Natural killer cell (primary cell): ENCODE results near the gene PRXL2B. TPM values are rescaled to one million over a fixed set of nuclear protein-coding genes. Genes with fewer than 3 reads are reported as not detected.
"Not testable (repeated sequence)": the region's sequence is repeated elsewhere in the genome, so short reads cannot be mapped to it uniquely, and the experiment has no call there.

ENCODE experiments used
- ATAC-seq, 3 donors: fragments of 150-1000 bp in 2 of 3; fragments of 200-7000 bp in 1 of 3; cut with Tn5 transposase; 1 replicate in 1 of 3; 2 replicates in 2 of 3; pipeline ENCODE4 v1.10.0; 2021; ENCODE audit warnings: mild to moderate bottlenecking in 2 of 3, moderate library complexity in 2 of 3
- DNase-seq, 2 donors: peaks; one replicate each; pipeline versions ENCODE4 v3.0.0 to v3.0.0-alpha.2; 2013 to 2021; ENCODE audit warnings: mixed read lengths in 1 of 2
- H3K27ac ChIP-seq: one replicate; pipeline ENCODE4 v1.5.1; 2013; ENCODE audit warnings: mild to moderate bottlenecking, low read length
- H3K27me3 ChIP-seq: one replicate; pipeline ENCODE4 v1.6.1; 2013; ENCODE audit warnings: low read length; ENCODE audit not compliant: control insufficient read depth, insufficient read depth
- H3K36me3 ChIP-seq: one replicate; pipeline ENCODE4 v1.6.1; 2013; ENCODE audit warnings: low read length; ENCODE audit not compliant: control insufficient read depth, insufficient read depth
- H3K4me1 ChIP-seq: one replicate; pipeline ENCODE4 v1.6.1; 2013; ENCODE audit warnings: low read length; ENCODE audit not compliant: control insufficient read depth, insufficient read depth
- H3K4me3 ChIP-seq: one replicate; pipeline ENCODE4 v1.5.1; 2013; ENCODE audit warnings: low read length
- H3K9me3 ChIP-seq: one replicate; pipeline ENCODE4 v1.6.1; 2013; ENCODE audit warnings: low read length; ENCODE audit not compliant: control insufficient read depth, insufficient read depth
- H3K27ac Mint-ChIP-seq, 2 donors: one replicate each; pipeline ENCODE4 v1.8.0; 2022; ENCODE audit warnings: mild to moderate bottlenecking in 2 of 2, mixed read lengths in 2 of 2, moderate library complexity in 1 of 2
- H3K27me3 Mint-ChIP-seq, 2 donors: one replicate each; pipeline ENCODE4 v1.8.0; 2022; ENCODE audit warnings: low read depth in 2 of 2, mixed read lengths in 2 of 2
- H3K36me3 Mint-ChIP-seq: one replicate; pipeline ENCODE4 v1.8.0; 2022; ENCODE audit warnings: mixed read lengths
- H3K4me1 Mint-ChIP-seq, 2 donors: one replicate each; pipeline ENCODE4 v1.8.0; 2022; ENCODE audit warnings: mixed read lengths in 2 of 2
- H3K4me3 Mint-ChIP-seq: one replicate; pipeline ENCODE4 v1.8.0; 2022; ENCODE audit warnings: mild to moderate bottlenecking, moderate library complexity, mixed read lengths
- H3K9me3 Mint-ChIP-seq, 2 donors: one replicate each; pipeline ENCODE4 v1.8.0; 2022; ENCODE audit warnings: mixed read lengths in 2 of 2
- CTCF ChIP-seq: fragments of 200-600 bp; IDR thresholded peaks from one replicate; pipeline ENCODE4 v1.8.0; 2022; ENCODE audit warnings: antibody characterized with exemption
- WGBS: methylation state at CpG from one replicate; pipeline ENCODE4 v1.1.7; 2013; ENCODE audit warnings: missing lambda C conversion rate; ENCODE audit not compliant: insufficient coverage; 5-methylcytosine and 5-hydroxymethylcytosine counted together
- intact Hi-C: fragments of 100-400 bp; cut with micrococcal nuclease; formaldehyde crosslinking; loops from one replicate; pipeline ENCODE4 v1.14.2; 2022
- total RNA-seq, 4 donors: library from RNA; stranded (reverse); fragments of 120-200 nt in 1 of 4; gene quantifications; one replicate each; pipeline versions ENCODE4 v1.2.3 to v1.2.4, GENCODE V29; 2013 to 2022

The PRXL2B gene
- total RNA-seq, 3 donors from 2014 or later (not counting 1 experiment from before 2014, with no cell fraction given), result 11.3 to 15.1 (median 11.6) TPM

DNA sequence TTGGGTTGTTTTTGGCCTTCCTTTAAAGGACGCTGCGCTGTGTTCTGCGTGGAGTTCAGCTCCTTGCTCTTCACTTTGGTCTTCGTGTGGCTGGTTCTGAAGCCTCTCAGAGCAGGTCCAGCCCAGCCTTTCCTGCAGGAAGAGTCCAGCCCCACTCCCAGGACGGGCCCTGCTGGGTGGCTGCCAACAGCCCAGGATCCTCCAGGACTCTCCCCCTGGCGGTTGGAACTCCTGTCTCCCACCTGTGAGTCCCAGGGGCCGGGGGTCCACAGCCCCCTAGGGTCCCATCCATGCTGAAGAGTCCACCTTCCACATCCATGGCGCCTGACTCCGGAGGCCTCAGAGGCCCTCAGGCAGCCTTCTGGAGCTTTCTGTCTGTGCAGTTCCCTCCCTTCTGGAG is 35.0 kb upstream of the PRXL2B start:
- DNase-seq, H3K27me3 ChIP-seq, H3K27me3 Mint-ChIP-seq, H3K36me3 Mint-ChIP-seq, H3K36me3 ChIP-seq, H3K27ac ChIP-seq, H3K9me3 Mint-ChIP-seq, ATAC-seq, H3K9me3 ChIP-seq, H3K4me3 Mint-ChIP-seq, intact Hi-C loops, H3K4me3 ChIP-seq: not testable (repeated sequence)
- peaks cover 51% of the 10 kb centered on the region for H3K4me1 ChIP-seq
- Mint-ChIP-seq H3K4me1 (peaks cover 11 to 48% of the 10 kb centered on the region in 2 donors), H3K27ac (peak overlapping the region; percentile 22 to 50)
- WGBS, result 96% methylated on average over 9 of the region's 9 CpGs

DNA sequence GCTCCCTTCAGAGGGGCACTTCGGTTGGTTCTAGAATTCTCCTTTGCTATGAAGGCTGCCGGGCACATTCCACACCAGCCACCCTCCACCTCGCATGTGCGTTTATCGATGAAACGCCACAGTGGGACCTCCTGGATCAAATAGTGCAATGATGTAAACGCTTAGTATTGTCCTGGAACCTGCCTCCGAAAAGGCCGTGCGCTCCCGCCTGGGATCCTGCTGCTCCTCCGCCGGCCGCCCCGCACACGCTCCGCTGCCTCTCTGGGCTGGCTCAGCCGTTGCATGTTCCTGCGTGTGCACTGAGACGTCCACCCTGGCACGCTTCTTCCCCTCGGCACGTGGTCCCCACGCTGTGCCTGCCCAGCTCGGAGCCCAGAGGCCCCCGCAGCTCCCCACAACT is 34.4 kb upstream of the PRXL2B start:
- DNase-seq (no peak), ATAC-seq (no peak)
- Mint-ChIP-seq H3K9me3 (no peaks in the 10 kb centered on the region), H3K4me3 (no peak overlapping the region), H3K36me3 (no peaks in the 10 kb centered on the region), H3K27ac (peak overlapping the region in 1 of 2 donors; percentile 47), H3K4me1 (peaks cover 14 to 49% of the 10 kb centered on the region in 2 donors), H3K27me3 (no peaks in the 10 kb centered on the region)
- no peak for TF ChIP-seq CTCF
- Histone ChIP-seq H3K9me3 (no peaks in the 10 kb centered on the region), H3K36me3 (no peaks in the 10 kb centered on the region), H3K27me3 (no peaks in the 10 kb centered on the region), H3K4me1 (peaks cover 52% of the 10 kb centered on the region), H3K4me3 (no peak overlapping the region), H3K27ac (no peak overlapping the region)
- whole genome bisulfite sequencing, result 94% methylated on average over 24 of the region's 26 CpGs
- intact Hi-C loops, result no loop called here

DNA sequence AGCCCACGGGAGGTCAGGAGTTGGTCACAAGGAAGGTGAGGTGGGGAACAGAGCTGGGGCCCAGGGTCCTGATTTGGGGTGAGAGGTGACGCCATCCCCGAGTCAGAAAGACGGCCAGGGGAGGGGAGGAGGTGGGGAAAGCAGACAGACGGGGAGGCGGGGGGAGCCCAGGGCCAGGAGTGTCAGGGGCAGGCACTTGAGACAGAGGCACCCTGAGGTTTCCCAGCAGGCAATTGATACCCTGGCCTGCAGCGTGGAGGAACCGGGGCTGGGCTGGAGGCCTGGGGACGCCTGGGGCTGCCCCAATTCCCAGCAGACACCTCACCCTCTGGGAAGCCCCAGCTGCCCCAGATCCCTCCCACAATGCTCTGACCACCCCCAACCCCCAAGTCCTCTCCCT is 33.5 kb upstream of the PRXL2B start:
- H3K27ac Mint-ChIP-seq, H3K9me3 ChIP-seq, H3K4me3 ChIP-seq, intact Hi-C loops, H3K27me3 Mint-ChIP-seq, H3K27ac ChIP-seq, H3K27me3 ChIP-seq, H3K4me3 Mint-ChIP-seq, DNase-seq, H3K36me3 ChIP-seq, H3K9me3 Mint-ChIP-seq, ATAC-seq, H3K36me3 Mint-ChIP-seq: not testable (repeated sequence)
- WGBS, result 81% methylated on average over 5 of the region's 9 CpGs
- H3K4me1 Mint-ChIP-seq, result peaks cover 14 to 49% of the 10 kb centered on the region in 2 donors
- H3K4me1 ChIP-seq, result peaks cover 52% of the 10 kb centered on the region

- no peak for TF ChIP-seq CTCF
These were observed 32.5 kb upstream of the PRXL2B start for GRCh38 chr1:2553871-2554620.

More at GRCh38 chr1:2553871-2554620, 32.5 kb upstream of the PRXL2B start:
- no peaks in the 10 kb centered on the region for H3K9me3 ChIP-seq
- peaks cover 50% of the 10 kb centered on the region for H3K4me1 ChIP-seq
- no peak for ATAC-seq
- peak overlapping the region; percentile 96 to 99 for H3K27ac Mint-ChIP-seq
- DNase-seq, result no peak
- H3K4me1 Mint-ChIP-seq, result peaks cover 19 to 50% of the 10 kb centered on the region in 2 donors
- H3K27me3 Mint-ChIP-seq, result no peaks in the 10 kb centered on the region
- no peak overlapping the region for H3K4me3 ChIP-seq
- H3K36me3 ChIP-seq, result peaks cover 12% of the 10 kb centered on the region
- no peak overlapping the region for H3K27ac ChIP-seq
- no peaks in the 10 kb centered on the region for H3K36me3 Mint-ChIP-seq
- peak overlapping the region; percentile 75 for H3K4me3 Mint-ChIP-seq
- no peaks in the 10 kb centered on the region for H3K27me3 ChIP-seq
- intact Hi-C loops, result no loop called here
- 87% methylated on average over 30 of the region's 30 CpGs for WGBS
- H3K9me3 Mint-ChIP-seq, result no peaks in the 10 kb centered on the region
